ENCODE results near the gene ESRRA. TPM values are rescaled to one million over a fixed set of nuclear protein-coding genes. Genes with fewer than 3 reads are reported as not detected.
A peak's percentile ranks its signal among the peaks of the same experiment; 100 is the strongest.

ESRRA gene
- total and polyA plus RNA-seq, 9 of the 15 experiments (the other 6 are each of a cell fraction or from before 2014, with no cell fraction given), result 0.27 to 89.7 (median 23.7) TPM

- FAIRE-seq (peak; percentile 42), DNase-seq (ENCODE audit: extremely low read depth in 1 of 4, low spot score in 3 of 4) (peak; percentile 42 to 71 (median 60))
- TF ChIP-seq MAZ (CRISPR knock-in tag; conservative IDR thresholded peaks at IDR 0.05 in 1 of 2, IDR thresholded peaks at IDR 0.05 in 1 of 2), result 0 out of 4 replicates have a peak, but pooled peaks of 1 of the 2 experiments have one; percentile 50
- TF ChIP-seq MIER1 (IDR thresholded peaks at IDR 0.05; ENCODE audit: low read depth), result 0 out of 2 replicates have a peak, but pooled peaks have one; percentile 15
- TF ChIP-seq FOXP1 (CRISPR knock-in tag; IDR thresholded peaks at IDR 0.05), result peak; percentile 67; the same call in 1 of the 2 replicates
- 0 out of 4 replicates have a peak, but pooled peaks of 1 of the 2 experiments have one; percentile 57 for TF ChIP-seq ARNT (IDR thresholded peaks at IDR 0.05)
- peak; percentile 11; the same call in 1 of the 2 replicates for TF ChIP-seq BCOR (IDR thresholded peaks at IDR 0.05)
- TF ChIP-seq GABPA (tag; conservative IDR thresholded peaks at IDR 0.05; ENCODE audit: low read depth), result 0 out of 2 replicates have a peak, but pooled peaks have one; percentile 69
- TF ChIP-seq ZNF592 (IDR thresholded peaks at IDR 0.05), result peak; percentile 34; the same call in 1 of the 2 replicates
- TF ChIP-seq ZBTB2 (IDR thresholded peaks at IDR 0.05), result no peak
- peak; percentile 29 to 48 (median 38); a peak in 4 of 6 replicates for TF ChIP-seq CTCF (IDR thresholded peaks at IDR 0.05 in 2 of 3, conservative IDR thresholded peaks at IDR 0.05 in 1 of 3; ENCODE audit: insufficient read depth in 2 of 3, low read depth in 1 of 3, low read length in 3 of 3)
- TF ChIP-seq NFXL1 (CRISPR knock-in tag; IDR thresholded peaks at IDR 0.05), result no peak
- peak; percentile 38; the same call in 1 of the 2 replicates for TF ChIP-seq CEBPG (CRISPR knock-in tag; IDR thresholded peaks at IDR 0.05)
- no peak for TF ChIP-seq CEBPG (tag; conservative IDR thresholded peaks at IDR 0.05 in 1 of 2, IDR thresholded peaks at IDR 0.05 in 1 of 2)
Observed at GRCh38 chr11:64316672-64317324, 11.5 kb downstream of the ESRRA start.

More at GRCh38 chr11:64316672-64317324, 11.5 kb downstream of the ESRRA start:
- H3K4me1 ChIP-seq (replicated peaks in 1 of 2; ENCODE audit: control insufficient read depth in 2 of 2, insufficient read depth in 2 of 2, low read length in 2 of 2), result peaks cover 8 to 63% of the 10 kb centered on the region in 2 experiments; a peak in 4 of 5 replicates
- peaks cover 66% of the 10 kb centered on the region for H3K36me3 ChIP-seq (ENCODE audit: control insufficient read depth, insufficient read depth, low read length)
- peak overlapping the region; percentile 94 for H3K4me3 ChIP-seq
- peaks cover 41% of the 10 kb centered on the region for H3K79me2 ChIP-seq (ENCODE audit: control insufficient read depth, insufficient read depth, low read length)
- no peaks in the 10 kb centered on the region; the same call in 1 of the 2 replicates for H4K20me1 ChIP-seq (replicated peaks; ENCODE audit: control insufficient read depth, insufficient read depth, low read length)
- WGBS (ENCODE audit: insufficient coverage, low coverage, missing lambda C conversion rate), result 1% methylated on average over 28 of the region's 32 CpGs
- ChIA-PET CTCF (ENCODE audit: low intra/inter-chr PET ratio) (interaction anchor here (1.1 to 2.7 kb wide), 4 partner anchors 15 to 337 kb away, joined by 3 to 19 read pairs (median 6); no protein-coding TSS in a partner anchor), POLR2A (interaction anchor here (0.8 to 2.6 kb wide), 15 partner anchors 8 to 131 kb away, joined by 3 to 12 read pairs (median 6); partner anchors contain the start of genes CCDC88B and STIP1)
- H3K9me3 ChIP-seq (replicated peaks; ENCODE audit: control insufficient read depth, insufficient read depth, low read depth, low read length), result no peaks in the 10 kb centered on the region
- H3K9me1 ChIP-seq (ENCODE audit: control insufficient read depth, insufficient read depth, low read length), result no peaks in the 10 kb centered on the region
- intact Hi-C loops (cut with micrococcal nuclease), result loop anchor here (1.0 kb wide), 2 partner anchors 15 to 39 kb away; no protein-coding TSS in a partner anchor
- peak overlapping the region; percentile 95 for H3K4me2 ChIP-seq (ENCODE audit: insufficient read depth, low read length)
- in situ Hi-C loops (cut with MboI), result no loop called here
- peak overlapping the region; percentile 99 for H3K27ac ChIP-seq (ENCODE audit: extremely low read depth, low read depth, low read length)
- peak; percentile 41 for ATAC-seq
- TSS peak; percentile 99 for BruUV-seq (replicated peaks)
- peak overlapping the region; percentile 92 for H2AFZ ChIP-seq (ENCODE audit: low read depth, low read length)
- no peaks in the 10 kb centered on the region for H3K27me3 ChIP-seq (ENCODE audit: control insufficient read depth in 2 of 2, insufficient read depth in 2 of 2, low read length in 2 of 2)
- H3K9ac ChIP-seq (ENCODE audit: insufficient read depth in 1 of 2, low read depth in 2 of 2, low read length in 2 of 2), result peak overlapping the region; percentile 92 to 94
